Stimulated activated naive CD4-positive, alpha-beta T cell treated with Interleukin-2 at 50 U/mL for 16 hours (primary cell): ENCODE data around the gene FBN1.

Experiments used
- DNase-seq: peaks from one replicate; lab custom pipeline; 2025; lab: John Stamatoyannopoulos, UW

FBN1 gene

GRCh38 chr15:48469271-48469670 is 176.2 kb downstream of the FBN1 start:
- DNase-seq, result no peak

- DNase-seq, result no peak
These were observed 177.7 kb downstream of the FBN1 start for GRCh38 chr15:48467801-48468200.

DNA sequence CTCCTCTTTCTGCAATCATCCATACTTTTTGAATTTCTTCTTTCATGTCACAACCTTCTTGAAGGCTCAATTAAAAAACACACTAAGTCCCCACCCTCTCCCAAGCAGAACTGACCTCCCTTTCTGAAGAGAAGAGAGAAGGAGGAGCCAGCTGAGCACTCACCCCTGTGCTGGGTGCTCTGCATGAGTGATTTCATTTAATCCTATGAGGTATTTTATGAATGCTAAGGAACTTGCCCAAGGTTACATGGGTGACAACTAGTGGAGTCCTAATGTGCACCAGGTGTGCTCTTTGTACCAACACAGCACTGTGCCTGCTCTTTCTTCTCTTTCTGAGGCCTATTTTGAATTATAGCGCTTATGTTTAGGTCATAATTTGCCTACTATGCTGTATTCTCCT is 178.7 kb downstream of the FBN1 start:
- no peak for DNase-seq

DNA sequence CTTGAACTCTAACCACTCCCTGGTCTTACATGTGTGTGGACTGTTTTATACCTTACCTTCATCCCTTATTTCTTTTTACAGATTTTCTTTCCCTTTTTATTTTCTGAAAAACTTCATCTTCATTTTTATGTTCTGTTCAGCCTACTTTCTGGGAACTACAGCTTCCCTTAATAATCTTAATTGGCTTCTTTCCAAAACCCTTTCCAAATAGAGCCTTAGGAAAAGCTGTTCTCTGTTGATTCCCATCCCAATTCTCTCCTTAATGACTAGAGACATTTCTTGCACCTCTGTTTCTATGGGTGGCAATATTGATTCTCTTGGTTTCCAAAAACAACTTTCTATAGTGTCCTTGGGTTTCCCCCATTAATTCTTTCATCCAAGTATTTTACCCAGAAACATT is 179.4 kb downstream of the FBN1 start:
- DNase-seq, result no peak

DNA sequence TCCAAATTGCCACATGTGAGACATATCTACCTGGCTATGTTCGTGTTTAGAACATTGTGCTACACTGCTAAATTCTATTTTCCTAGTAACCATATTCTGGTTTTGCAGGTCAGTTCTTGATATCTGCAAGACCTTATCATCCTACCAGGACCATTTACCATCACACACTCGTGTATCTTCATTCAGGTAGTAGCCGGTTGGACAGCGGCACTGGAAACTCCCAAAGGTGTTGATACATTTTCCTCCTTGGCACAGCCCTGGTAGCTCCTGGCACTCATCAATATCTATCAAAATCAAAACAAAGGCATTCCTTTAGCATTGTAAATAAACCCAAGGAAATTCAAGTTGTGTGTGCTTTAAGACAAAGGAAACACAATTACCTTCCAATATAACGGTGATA is 180.1 kb downstream of the FBN1 start:
- no peak for DNase-seq

- no peak for DNase-seq
These were observed 182.1 kb downstream of the FBN1 start for GRCh38 chr15:48463366-48463880.

DNA sequence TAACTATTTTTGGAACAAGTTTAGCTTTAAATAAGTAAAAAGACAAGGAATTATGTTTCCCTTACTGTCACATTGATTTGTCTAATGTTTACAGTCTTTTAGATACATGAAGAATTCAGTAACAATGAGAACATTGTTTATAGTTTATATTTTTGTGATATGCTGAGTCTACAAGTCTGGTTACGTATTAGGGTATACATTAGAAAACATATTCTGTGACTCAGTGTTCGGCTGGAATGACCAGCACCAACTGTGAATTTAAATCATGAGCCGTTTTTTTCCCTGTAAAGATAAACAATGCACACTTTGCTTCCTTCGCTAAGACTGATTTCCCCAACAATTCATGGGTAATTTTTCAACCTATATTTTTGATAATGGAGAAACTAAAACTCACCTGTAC is 182.8 kb downstream of the FBN1 start:
- no peak for DNase-seq

GRCh38 chr15:48459571-48460442 is 185.7 kb downstream of the FBN1 start:
- DNase-seq, result no peak

DNA sequence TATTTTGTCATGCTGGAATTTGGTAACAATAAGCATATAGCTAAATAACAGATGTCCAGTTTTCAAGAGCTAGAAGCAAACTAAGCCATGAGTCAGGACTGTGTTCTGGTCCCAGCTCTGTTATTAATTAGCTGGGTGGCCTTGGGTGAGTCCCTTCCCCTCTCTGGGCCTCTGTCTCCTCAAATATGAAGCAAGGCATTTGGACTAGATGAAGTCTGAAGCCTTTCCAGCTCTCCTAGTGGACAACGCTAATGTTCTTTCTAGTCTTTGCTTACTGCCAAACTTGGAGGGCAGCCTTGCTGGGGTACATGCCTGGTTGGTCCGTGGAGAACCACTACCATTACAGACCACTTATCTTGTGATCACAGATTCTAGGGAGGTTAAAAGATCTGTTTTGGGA is 186.6 kb downstream of the FBN1 start:
- DNase-seq, result no peak

DNA sequence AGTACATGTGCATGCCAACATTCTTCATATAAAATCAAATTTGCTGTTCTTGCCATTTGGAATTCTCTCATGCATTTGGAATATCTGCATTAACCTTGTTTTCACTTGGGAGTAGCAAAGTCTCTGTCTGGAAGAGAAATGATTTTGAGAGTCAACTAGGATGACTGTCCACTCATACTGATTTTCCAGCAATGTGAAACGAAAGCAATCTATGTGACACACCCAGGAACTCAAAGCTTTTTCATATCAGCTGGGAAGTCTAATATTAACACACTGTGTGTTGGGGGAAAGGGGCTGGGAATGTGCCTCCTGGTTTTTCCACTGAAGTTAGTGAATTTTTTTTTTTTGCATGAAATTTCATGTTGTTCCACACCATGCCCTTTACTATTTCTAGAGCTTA is 189.4 kb downstream of the FBN1 start:
- DNase-seq, result no peak

GRCh38 chr15:48451736-48452135 is 193.8 kb downstream of the FBN1 start:
- DNase-seq, result no peak

DNA sequence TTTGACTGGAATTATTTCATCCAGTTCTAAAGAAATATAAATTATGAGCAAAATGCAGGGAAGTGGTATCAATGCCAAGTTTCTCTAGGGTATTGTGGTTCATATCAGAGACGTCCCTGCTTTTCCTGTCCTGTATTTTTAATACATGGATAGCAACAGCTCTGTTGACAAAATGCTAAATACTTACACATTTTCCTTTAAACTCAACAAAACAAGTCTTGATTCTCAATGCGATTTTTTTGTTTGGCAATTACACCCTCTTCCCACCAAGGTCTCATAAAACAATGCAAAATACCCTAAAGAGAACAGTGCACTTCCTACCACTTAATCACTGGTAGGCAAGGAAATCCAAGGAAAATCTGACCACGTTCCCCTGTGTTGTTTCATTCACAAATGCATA is 194.3 kb downstream of the FBN1 start:
- DNase-seq, result no peak

- no peak for DNase-seq
These were observed 195.8 kb downstream of the FBN1 start for GRCh38 chr15:48449734-48450133.

DNA sequence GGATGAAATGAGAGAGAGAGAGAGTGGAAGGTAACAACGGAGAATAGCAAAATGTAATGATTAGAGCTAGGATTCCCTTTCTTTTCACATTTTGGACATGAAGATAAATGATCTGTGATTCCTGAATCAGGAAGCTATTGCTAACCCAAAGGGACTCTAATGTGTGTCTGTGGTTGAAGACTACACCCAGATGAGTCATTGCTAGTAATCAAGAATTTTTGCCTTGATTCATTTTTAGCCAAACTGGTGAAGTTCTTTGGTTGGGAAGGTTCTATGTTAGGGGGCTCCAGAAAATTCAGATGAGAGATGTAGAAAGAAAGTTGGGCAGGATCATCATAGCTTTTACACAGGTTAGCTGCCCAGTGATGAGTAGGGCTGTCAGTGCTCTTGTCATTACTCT is 197.9 kb downstream of the FBN1 start:
- DNase-seq, result no peak

GRCh38 chr15:48447058-48447457 is 198.5 kb downstream of the FBN1 start:
- no peak for DNase-seq

DNA sequence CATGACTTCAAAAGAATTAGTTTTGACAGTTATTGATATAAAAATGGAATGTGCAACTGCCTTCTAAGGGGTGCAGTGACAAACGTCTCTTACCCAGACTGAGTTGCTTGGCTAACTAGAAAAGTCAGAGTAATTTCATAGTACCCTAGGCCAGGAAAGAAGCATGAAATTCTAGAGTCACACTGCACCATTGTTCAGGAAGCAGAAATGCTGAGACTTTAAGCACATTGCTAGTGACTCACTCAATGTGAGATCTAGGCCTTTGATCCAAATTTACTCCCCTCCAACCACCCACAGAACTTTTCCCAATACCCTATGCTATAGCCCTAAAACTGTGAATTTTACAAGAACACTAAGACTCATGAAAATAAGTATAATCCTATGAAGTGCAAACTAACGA is 203.5 kb downstream of the FBN1 start:
- DNase-seq, result no peak

DNA sequence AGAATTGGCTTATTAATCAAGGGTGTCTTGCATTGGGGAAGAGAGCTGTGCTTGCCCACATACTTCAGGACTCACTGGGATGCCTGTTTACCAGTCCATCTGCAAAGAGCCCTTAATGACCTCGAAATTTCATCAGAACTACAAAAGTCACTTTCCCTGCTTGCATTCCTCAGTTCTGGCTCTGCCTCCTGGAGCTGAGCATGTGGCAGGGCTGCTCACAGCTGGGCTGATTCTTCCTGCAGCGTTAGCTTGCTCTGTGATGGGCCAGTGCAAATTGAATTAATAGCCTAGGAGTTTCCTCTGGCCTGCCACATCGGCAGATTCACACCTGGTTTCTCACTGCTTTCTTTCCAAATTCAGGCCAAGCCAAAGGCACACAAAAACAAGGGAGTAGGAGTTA is 205.4 kb downstream of the FBN1 start:
- DNase-seq, result no peak

DNA sequence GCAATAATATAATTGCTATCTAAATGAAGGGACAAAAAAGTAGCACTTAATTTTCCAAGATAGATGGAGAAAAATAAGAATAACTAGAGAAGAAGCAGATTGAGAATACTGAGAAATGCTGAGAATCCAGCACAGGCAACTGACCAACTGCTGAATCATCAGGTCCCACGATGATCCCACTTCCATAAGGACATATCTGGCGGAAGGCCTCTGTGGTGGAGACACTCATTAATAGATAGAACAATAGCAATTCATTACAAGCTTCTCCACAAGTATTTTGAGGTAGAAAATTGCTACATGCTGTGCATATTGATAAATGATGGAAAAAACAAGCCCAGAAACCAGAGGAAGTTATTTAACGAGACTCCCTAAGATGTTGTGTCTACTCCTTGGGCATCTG is 208.3 kb downstream of the FBN1 start:
- no peak for DNase-seq

DNA sequence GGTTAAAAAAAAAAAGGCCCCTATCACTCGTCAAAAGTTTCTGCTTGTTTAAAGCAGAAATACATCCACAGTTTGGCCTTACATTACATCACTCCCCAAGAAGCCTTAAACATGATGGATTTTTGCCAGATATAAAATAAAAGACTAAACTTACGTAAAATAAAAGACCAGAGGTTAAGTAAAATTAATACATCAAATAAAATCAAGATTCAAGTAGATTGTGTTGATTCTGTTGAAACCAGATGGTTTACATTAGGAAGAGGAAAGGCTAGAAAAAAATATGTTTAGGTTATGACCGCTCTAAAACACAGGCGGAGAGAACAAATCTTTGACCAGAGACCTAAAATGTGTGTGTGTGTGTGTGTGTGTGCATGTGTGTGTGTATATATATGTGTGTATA is 210.2 kb downstream of the FBN1 start:
- no peak for DNase-seq

DNA sequence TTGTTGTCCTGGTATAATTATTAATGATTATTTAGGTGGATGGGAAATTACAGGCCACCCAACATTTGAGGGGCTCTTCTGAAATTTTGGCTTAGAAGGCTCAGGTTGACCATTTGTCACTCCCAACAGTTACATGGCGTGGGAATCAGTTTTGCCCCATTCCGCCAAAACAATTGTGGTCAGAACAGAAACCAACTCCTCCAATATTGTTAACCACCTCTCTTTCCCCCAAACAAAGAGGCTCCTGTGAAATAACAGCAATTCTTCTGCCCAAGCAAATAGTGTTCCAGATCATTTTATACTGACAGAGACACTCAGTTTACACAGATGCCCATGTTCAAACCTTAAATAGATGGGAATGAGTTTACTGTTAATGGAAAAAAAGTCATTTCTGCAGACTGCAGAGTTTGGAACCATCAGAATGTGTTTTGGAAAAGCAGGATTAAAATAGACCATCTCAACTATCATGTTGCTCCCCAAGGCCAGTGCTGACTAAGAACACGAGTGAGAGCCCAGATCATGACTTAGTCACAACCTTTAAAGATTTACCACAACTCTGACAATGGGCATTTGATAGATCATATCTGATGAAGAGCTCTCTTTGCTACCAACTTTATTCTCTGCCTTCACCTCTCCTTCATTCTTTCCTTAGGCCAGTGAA is 212.2 kb downstream of the FBN1 start:
- DNase-seq, result no peak

DNA sequence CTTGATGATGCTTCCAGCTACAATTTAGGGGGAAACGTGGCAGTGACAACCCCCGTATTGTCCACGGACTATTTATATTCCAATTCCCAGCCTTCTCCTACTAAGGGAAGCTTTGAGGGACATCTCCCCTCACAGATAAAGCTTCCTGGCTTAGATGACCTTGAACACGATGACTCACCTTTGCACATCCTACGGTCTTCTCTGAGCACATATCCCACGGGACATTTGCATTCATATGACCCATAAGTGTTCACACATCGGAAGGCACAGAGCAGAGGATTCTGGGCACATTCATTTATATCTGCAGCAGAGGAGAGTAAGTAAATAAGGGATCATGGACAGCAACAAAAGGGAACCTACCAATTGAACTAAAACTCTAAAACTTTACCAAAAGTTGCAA is 212.8 kb downstream of the FBN1 start:
- no peak for DNase-seq

DNA sequence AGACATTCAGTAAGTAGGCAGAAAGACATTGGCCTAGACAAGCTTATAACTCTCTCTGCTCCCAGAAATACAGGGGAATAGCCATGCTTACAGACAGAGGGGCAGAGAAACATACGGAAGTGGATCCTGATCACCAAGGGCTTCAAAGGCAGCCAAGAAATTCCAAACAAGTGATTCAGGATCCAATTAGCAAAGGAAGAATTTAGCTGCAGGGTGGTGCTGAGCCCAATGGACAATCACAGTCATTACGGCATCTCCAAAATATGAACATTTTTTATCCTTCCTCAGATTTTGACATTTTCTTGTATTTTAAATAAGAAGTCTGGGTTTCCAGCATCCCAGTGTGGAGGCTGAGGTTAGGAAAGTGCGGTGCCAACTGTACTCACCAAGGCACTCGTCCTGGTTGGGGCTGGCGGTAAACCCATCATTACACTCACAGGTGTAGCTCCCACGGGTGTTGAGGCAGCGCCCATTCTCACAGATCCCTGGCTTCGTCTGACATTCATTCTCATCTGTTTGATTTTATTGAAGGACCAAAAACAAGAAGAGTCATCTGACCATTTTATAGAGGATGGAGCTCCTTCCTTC is 217.5 kb downstream of the FBN1 start:
- DNase-seq, result no peak

DNA sequence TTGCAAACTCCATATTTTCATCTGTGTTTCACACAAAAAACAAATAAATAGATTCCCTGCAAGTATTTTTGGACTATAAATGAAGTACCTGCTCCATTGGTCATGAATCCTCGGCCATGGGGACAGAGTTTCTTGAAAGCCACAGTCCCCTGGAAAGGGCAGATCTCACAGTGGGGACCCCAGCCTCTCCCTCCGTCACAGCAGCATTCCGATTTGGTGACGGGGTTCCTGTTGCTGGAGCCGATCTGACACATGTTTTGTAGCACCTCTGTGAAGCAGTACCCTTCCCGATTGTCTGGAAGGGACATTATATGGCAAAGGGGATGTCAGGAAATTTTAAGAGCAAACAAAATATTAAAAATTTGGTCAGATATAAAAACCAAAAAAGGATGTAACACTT is 218.0 kb downstream of the FBN1 start:
- DNase-seq, result no peak
